Muscle layer of colon (tissue), 2 donors: ENCODE data around the gene HTR1E.

Experiments
- H3K27ac ChIP-seq: one replicate; pipeline ENCODE4 v1.7.0; 2013; ENCODE audit warnings: low read depth, mild to moderate bottlenecking, low read length, moderate library complexity
- H3K27me3 ChIP-seq, 2 donors: one replicate each; pipeline ENCODE4 v1.7.0; 2013; ENCODE audit warnings: low read length in 2 of 2, mild to moderate bottlenecking in 2 of 2; ENCODE audit not compliant: insufficient read depth in 2 of 2, control insufficient read depth in 1 of 2
- H3K36me3 ChIP-seq: one replicate; pipeline ENCODE4 v1.7.0; 2013; ENCODE audit warnings: mild to moderate bottlenecking, low read length; ENCODE audit not compliant: insufficient read depth
- H3K4me1 ChIP-seq: one replicate; pipeline ENCODE4 v1.7.0; 2013; ENCODE audit warnings: mild to moderate bottlenecking, low read length; ENCODE audit not compliant: insufficient read depth
- H3K4me3 ChIP-seq, 2 donors: one replicate each; pipeline ENCODE4 v1.7.0; 2013; ENCODE audit warnings: low read length in 2 of 2, low read depth in 1 of 2, mild to moderate bottlenecking in 1 of 2, moderate library complexity in 1 of 2
- H3K9ac ChIP-seq: one replicate; pipeline ENCODE4 v1.7.0; 2013; ENCODE audit warnings: low read length
- H3K9me3 ChIP-seq: one replicate; pipeline ENCODE4 v1.7.0; 2013; ENCODE audit warnings: mild to moderate bottlenecking, low read length
- donor health status: abdominal sarcoma.
- donor health status: Adenocarcinoma of cecum.

HTR1E gene

DNA sequence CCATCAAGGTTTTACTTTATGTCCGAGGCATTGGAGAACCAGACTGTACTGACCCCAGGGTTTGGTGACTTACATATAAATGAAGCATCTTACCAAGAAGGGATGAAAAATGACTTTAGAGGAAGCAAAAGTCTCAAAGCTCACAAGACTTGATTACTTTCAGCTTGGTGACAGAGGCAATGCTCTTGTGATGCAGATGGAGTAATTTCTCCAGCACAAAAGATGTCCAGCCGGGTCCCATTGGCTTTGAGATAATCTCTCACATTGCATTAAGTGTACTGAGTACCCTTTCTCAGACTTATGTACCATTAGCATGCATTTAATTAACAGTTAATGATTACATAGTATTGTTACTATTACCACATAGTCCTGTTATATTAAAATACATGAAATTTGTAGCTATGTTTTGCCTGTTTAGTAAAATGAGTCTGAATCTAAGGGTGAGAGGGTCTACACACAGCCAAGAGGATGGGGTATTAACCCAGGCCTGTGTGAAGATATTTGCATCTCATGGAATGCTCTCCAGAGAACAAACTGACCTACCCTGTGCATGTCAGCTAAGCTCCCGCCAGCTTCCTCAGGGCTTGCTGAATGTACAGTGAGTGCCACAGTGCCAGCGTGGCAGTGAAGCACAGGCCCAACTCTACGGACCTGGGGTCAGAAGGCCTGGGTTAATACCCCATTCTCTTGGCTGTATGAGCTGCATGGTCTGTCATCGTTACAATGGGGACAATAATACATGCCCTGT lies 5.6 kb downstream of the HTR1E start:
- H3K27me3 ChIP-seq = peaks cover 2 to 4% of the 10 kb centered on the region in 2 donors
- H3K9me3 ChIP-seq = no peaks in the 10 kb centered on the region
- H3K9ac ChIP-seq = no peak overlapping the region
- H3K4me3 ChIP-seq = no peak overlapping the region
- H3K27ac ChIP-seq = no peak overlapping the region
- H3K4me1 ChIP-seq = no peaks in the 10 kb centered on the region
- H3K36me3 ChIP-seq = no peaks in the 10 kb centered on the region

DNA sequence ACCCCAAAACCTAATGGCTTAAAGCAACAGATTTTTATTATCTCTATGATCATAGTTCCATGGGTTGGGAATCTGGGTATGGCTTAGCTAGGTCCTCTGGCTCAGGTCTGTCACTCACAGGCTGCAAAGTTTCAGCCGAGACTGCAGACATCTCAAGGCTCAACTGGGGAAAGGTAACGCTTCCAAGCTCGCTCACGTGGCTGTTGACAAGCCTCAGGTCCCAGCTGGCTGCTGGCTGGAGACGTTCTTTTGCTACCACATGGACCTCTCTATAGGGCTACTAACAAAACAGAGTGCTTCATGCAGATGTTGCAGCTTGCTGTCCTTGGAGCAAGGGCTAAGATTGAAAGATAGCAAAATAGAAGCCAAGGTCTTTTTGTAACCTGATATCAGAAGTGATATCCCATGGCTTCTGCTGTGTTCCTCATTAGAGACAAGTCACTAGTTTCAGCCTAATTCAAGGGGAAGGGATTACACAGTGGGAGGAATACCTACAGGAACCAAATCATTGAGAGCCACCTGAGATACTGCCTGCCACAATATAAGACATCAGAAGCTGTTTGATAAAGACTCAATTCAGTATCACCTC lies 6.6 kb downstream of the HTR1E start:
- H3K36me3 ChIP-seq = no peaks in the 10 kb centered on the region
- no peaks in the 10 kb centered on the region for H3K9me3 ChIP-seq
- H3K27me3 ChIP-seq = no peaks in the 10 kb centered on the region
- H3K9ac ChIP-seq = no peak overlapping the region
- H3K4me3 ChIP-seq = no peak overlapping the region
- H3K27ac ChIP-seq = no peak overlapping the region
- no peaks in the 10 kb centered on the region for H3K4me1 ChIP-seq

DNA sequence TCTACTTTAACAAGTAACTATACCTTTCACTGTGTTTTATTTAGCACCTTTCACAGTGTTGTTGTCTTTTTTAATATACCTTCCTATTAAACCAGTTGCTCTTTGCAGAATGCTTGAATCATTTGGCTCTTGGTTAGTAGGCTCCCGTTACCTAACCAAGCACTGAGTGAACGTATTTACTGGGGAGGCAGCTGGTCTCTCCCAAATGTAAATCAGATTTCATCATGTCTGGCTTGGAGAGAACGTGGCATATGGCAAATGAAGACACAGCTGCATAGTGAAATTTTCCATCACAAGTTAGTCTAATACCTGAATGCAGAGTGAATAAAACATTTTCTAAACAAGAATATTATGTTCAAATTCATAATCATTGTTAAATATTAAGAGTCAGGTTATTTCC lies 12.4 kb downstream of the HTR1E start:
- H3K4me3 ChIP-seq = no peak overlapping the region
- no peaks in the 10 kb centered on the region for H3K36me3 ChIP-seq
- H3K4me1 ChIP-seq = no peaks in the 10 kb centered on the region
- H3K27ac ChIP-seq = no peak overlapping the region
- no peaks in the 10 kb centered on the region for H3K9me3 ChIP-seq
- H3K9ac ChIP-seq = no peak overlapping the region
- no peaks in the 10 kb centered on the region for H3K27me3 ChIP-seq

DNA sequence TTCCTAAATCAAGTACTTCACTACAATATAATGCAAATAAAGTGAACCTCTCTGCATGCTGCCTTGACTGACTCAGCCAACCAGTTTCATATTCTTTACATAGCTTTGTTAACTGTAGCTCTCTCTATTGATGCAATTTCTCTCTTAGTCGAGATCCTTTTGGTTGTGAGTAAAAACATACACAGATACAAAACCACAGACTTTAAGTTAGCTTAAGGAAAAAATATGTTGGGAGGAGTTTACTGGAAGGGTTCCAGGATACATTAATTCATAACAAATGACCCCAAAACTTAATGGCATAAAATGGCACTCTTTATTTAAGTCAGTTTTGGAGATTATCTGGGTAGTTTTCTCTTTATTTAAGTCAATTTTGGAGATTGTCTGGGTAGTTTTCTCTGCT lies 15.7 kb downstream of the HTR1E start:
- no peak overlapping the region for H3K4me3 ChIP-seq
- H3K4me1 ChIP-seq = no peaks in the 10 kb centered on the region
- H3K27me3 ChIP-seq = no peaks in the 10 kb centered on the region
- no peaks in the 10 kb centered on the region for H3K36me3 ChIP-seq
- no peaks in the 10 kb centered on the region for H3K9me3 ChIP-seq
- no peak overlapping the region for H3K27ac ChIP-seq
- H3K9ac ChIP-seq = no peak overlapping the region

DNA sequence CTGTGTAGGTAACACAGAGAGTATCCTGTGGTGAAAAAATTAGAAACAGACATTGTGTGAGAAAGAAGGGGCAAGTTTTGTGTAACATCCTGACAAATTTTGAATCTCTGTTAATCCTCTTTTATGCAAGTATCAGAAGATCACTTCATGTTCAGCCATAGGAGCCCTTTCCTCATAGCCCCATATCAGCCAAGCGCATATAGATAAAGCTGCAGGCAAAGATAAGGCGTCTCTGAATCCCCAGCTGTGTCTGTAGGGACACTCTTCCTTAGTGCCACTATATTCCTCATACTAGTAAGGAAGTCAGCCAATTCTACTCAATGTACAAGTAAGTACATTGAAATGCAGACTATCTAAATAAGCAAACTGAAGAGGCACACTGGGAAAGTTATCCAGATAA lies 22.3 kb downstream of the HTR1E start:
- H3K27ac ChIP-seq = no peak overlapping the region
- H3K9ac ChIP-seq = no peak overlapping the region
- no peaks in the 10 kb centered on the region for H3K4me1 ChIP-seq
- no peaks in the 10 kb centered on the region for H3K9me3 ChIP-seq
- no peaks in the 10 kb centered on the region for H3K27me3 ChIP-seq
- H3K4me3 ChIP-seq = no peak overlapping the region
- H3K36me3 ChIP-seq = no peaks in the 10 kb centered on the region

DNA sequence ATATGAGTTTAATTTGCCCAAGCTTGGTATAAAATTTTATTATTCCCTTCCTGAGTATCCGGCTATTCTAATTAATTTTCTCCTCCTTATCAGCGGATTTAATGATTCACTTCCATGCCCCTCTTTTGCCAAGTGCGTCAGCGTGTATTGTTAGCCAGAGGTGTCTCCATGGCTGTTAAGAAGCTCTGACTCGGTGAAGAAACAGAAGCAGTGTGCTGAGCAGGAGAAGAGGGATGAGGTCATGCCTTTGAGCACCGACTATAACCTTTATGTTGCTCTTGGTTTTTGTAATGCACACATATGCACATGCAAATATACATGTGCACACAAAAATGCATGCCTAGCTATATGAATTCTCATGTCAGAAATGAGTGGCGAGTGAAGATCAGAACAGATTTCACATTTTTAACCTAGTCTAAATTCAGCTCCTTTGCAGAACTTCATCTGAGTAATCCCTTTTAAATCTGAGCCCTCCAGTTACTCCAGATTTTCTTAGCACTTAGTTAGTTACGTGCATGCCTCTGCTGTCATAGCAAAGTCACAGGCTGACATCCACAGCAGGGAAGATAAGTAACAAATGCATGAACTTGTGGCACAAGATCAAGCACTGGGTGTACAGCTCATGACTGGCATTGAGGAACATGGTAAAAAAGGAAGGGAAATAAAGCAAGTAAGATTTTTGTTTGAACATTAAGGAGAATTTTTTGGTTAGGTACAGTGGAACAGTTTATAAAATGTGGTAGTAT lies 24.3 kb downstream of the HTR1E start:
- H3K27ac ChIP-seq = no peak overlapping the region
- no peak overlapping the region for H3K4me3 ChIP-seq
- no peaks in the 10 kb centered on the region for H3K4me1 ChIP-seq
- H3K27me3 ChIP-seq = no peaks in the 10 kb centered on the region
- H3K9ac ChIP-seq = no peak overlapping the region
- H3K36me3 ChIP-seq = no peaks in the 10 kb centered on the region
- no peaks in the 10 kb centered on the region for H3K9me3 ChIP-seq

DNA sequence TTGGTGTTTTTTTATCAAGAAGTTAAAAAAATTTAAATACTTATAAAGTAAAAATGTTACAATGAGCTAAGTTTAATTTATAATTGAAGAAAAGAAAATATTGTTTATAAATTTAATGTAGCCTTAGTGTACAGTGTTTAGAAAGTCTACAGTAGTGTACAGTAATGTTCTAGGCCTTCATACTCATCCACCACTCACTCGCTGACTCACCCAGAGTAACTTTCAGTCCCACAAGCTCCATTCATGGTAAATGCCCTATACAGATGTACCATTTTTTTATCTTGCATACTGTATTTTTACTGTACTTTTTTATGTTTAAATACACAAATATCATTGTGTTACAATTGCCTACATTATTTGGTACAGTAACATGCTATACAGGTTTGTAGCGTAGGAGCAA lies 26.0 kb downstream of the HTR1E start:
- Histone ChIP-seq H3K27ac (no peak overlapping the region), H3K9me3 (no peaks in the 10 kb centered on the region), H3K4me1 (no peaks in the 10 kb centered on the region), H3K4me3 (no peak overlapping the region), H3K27me3 (no peaks in the 10 kb centered on the region), H3K36me3 (no peaks in the 10 kb centered on the region), H3K9ac (no peak overlapping the region)

DNA sequence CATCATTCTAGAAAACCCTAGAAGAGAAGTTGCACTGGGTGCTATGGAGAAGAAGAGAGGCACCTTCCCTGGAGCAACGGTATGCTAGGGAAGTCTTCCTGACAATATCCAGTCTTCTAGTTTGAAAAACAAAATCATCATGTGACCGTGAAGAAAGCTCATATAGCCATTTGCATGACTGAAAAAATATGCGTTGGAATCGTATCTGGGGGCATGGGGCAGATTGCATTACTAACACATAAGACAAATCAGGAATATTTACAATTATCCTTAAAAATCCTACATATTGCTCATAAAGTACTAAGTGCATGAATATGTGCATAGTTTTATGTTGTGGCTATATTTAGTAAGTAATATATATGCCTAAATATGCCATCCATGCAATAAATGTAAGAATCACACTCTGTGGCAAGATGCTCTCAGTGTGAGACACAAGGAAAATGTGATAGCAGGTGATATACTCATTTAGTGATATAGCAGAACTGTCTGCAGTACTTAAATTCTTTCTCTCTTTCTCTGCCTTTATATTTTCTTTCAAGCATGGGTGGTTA lies 26.8 kb downstream of the HTR1E start:
- Histone ChIP-seq H3K27me3 (no peaks in the 10 kb centered on the region), H3K4me1 (no peaks in the 10 kb centered on the region), H3K9ac (no peak overlapping the region), H3K4me3 (no peak overlapping the region), H3K27ac (no peak overlapping the region), H3K9me3 (no peaks in the 10 kb centered on the region), H3K36me3 (no peaks in the 10 kb centered on the region)

DNA sequence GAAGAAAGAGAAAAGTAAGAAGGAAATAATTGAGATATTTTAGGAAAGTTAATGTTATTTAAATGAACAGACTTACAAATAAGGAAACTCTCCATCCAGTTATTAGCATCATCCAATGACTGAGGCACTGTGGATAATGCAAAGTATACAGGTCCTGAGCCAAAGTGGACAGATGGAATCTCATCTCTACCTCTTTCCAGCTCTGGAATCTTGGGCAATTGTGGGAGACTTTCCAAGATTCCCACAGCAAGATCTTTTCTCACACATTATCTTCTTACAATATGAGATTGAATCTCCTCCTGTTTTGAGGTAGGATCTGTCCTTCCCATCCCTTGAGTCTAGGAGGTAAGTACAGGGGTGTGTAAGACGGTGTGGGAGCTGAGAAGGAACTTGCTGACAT lies 28.9 kb downstream of the HTR1E start:
- Histone ChIP-seq H3K9me3 (no peaks in the 10 kb centered on the region), H3K27me3 (no peaks in the 10 kb centered on the region), H3K4me1 (no peaks in the 10 kb centered on the region), H3K9ac (no peak overlapping the region), H3K36me3 (no peaks in the 10 kb centered on the region), H3K4me3 (no peak overlapping the region), H3K27ac (no peak overlapping the region)

DNA sequence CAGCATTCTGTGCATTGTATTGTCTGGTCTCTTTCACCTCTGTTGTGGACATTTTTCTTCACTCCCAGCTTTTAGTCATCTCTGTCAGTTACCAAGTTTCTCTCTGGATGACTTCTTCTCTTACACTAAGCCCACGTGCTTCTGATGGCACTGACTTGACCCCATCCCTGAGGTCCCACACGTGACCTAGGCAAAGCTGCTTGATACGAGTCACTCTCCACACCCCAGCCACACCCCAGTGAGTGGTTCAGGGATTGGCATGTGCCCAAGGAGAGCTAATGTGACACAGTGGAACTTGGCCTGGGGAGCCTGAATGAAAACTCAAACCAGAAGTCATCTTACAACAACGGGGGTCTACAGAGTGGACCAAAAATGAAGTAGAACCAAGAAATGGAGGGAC lies 32.2 kb downstream of the HTR1E start:
- no peaks in the 10 kb centered on the region for H3K27me3 ChIP-seq

DNA sequence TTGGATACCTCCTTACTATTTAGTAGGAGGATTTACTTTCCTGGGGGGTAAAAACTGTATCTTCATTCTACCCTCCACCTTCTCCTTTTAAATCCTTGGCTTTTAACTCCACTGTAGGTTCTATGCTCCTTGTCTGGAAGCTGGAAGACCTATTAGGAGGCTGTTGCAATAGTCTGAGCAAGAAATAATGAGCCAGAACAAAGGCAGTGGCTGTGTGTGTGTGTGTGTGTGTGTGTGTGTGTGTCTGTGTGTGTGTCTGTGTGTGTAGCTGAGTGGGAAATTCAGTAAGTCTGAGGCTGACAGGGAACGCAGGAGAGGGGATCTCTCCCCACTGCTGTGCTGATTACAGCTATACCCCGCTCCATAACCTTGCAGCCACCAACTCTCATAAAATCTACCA lies 35.8 kb downstream of the HTR1E start:
- no peak overlapping the region for H3K27ac ChIP-seq
- no peaks in the 10 kb centered on the region for H3K4me1 ChIP-seq
- H3K27me3 ChIP-seq = no peaks in the 10 kb centered on the region
- H3K4me3 ChIP-seq = no peak overlapping the region
- H3K9me3 ChIP-seq = no peaks in the 10 kb centered on the region
- no peaks in the 10 kb centered on the region for H3K36me3 ChIP-seq
- no peak overlapping the region for H3K9ac ChIP-seq

More for the DNA sequence above, 32.2 kb downstream of the HTR1E start:
- H3K4me3 ChIP-seq = no peak overlapping the region
- H3K36me3 ChIP-seq = no peaks in the 10 kb centered on the region
- H3K9me3 ChIP-seq = no peaks in the 10 kb centered on the region
- H3K4me1 ChIP-seq = no peaks in the 10 kb centered on the region
- H3K27ac ChIP-seq = no peak overlapping the region
- H3K9ac ChIP-seq = no peak overlapping the region
